HepG2 (cell line): ENCODE data around the gene PROC. TPM values are rescaled to one million over a fixed set of nuclear protein-coding genes. Genes with fewer than 3 reads are reported as not detected.

Source experiments
- CENPX ChIP-seq: sonication (generic); formaldehyde crosslinking; IDR thresholded peaks from 2 replicates; pipeline ENCODE4 v1.9.0; 2021; ENCODE audit warnings: mild to moderate bottlenecking, missing genetic modification reagents, moderate library complexity
- HES4 ChIP-seq: sonication (generic); formaldehyde crosslinking; IDR thresholded peaks from 2 replicates; pipeline ENCODE4 v1.9.0; 2021; ENCODE audit warnings: mild to moderate bottlenecking, missing genetic modification reagents, borderline replicate concordance
- KDM6A ChIP-seq: IDR thresholded peaks from 2 replicates; pipeline ENCODE4 v1.6.1; 2016; ENCODE audit warnings: low read depth
- KLF13 ChIP-seq: sonication (generic); formaldehyde crosslinking; IDR thresholded peaks from 2 replicates; pipeline ENCODE4 v1.4.0; 2020; ENCODE audit warnings: mild to moderate bottlenecking, missing genetic modification reagents
- MYC ChIP-seq: sonication (generic); formaldehyde crosslinking; IDR thresholded peaks from 2 replicates; pipeline ENCODE4 v1.9.0; 2021; ENCODE audit warnings: missing genetic modification reagents, borderline replicate concordance
- PATZ1 ChIP-seq: sonication (generic); formaldehyde crosslinking; IDR thresholded peaks from 2 replicates; pipeline ENCODE4 v1.4.0; 2020; ENCODE audit warnings: missing genetic modification reagents
- SP4 ChIP-seq: sonication (generic); formaldehyde crosslinking; IDR thresholded peaks from 2 replicates; pipeline ENCODE4 v1.8.1; 2023; ENCODE audit warnings: mild to moderate bottlenecking, missing genetic modification reagents
- SYNCRIP ChIP-seq: fragments of 200-400 bp; formaldehyde crosslinking; IDR thresholded peaks from 2 replicates; pipeline ENCODE4 v1.6.1; 2018; ENCODE audit warnings: mild to moderate bottlenecking, low read depth, low read length; ENCODE audit not compliant: insufficient read depth
- TOE1 ChIP-seq: sonication (generic); formaldehyde crosslinking; IDR thresholded peaks from 2 replicates; pipeline ENCODE4 v1.4.0; 2020; ENCODE audit warnings: mild to moderate bottlenecking, missing genetic modification reagents
- ZFP1 ChIP-seq: IDR thresholded peaks from 2 replicates; pipeline ENCODE4 v1.6.1; 2016
- ZFY ChIP-seq: sonication (generic); formaldehyde crosslinking; IDR thresholded peaks from 2 replicates; pipeline ENCODE4 v1.4.0; 2020; ENCODE audit warnings: missing genetic modification reagents
- ZMYM3 ChIP-seq: sonication (generic); formaldehyde crosslinking; IDR thresholded peaks from 2 replicates; pipeline ENCODE4 v1.5.1; 2020; ENCODE audit warnings: mild to moderate bottlenecking, missing genetic modification reagents
- ZNF296 ChIP-seq: sonication (generic); formaldehyde crosslinking; conservative IDR thresholded peaks from 2 replicates; pipeline ENCODE4 v1.5.0; 2020; ENCODE audit warnings: mild to moderate bottlenecking, missing genetic modification reagents
- ZNF354B ChIP-seq: sonication (generic); formaldehyde crosslinking; IDR thresholded peaks from 2 replicates; pipeline ENCODE4 v1.8.0; 2022; ENCODE audit warnings: mild to moderate bottlenecking, missing genetic modification reagents
- ZNF383 ChIP-seq: sonication (generic); formaldehyde crosslinking; IDR thresholded peaks from 2 replicates; pipeline ENCODE4 v1.4.0; 2020; ENCODE audit warnings: missing genetic modification reagents, mild to moderate bottlenecking, borderline replicate concordance
- ZNF432 ChIP-seq: sonication (generic); formaldehyde crosslinking; IDR thresholded peaks from 2 replicates; pipeline ENCODE4 v1.5.0; 2020; ENCODE audit warnings: missing genetic modification reagents, mild to moderate bottlenecking, borderline replicate concordance
- ZNF558 ChIP-seq: sonication (generic); formaldehyde crosslinking; IDR thresholded peaks from 2 replicates; pipeline ENCODE4 v1.9.0; 2022; ENCODE audit warnings: mild to moderate bottlenecking, missing genetic modification reagents, borderline replicate concordance
- ZNF629 ChIP-seq: sonication (generic); formaldehyde crosslinking; conservative IDR thresholded peaks from 2 replicates; pipeline ENCODE4 v1.5.0; 2020; ENCODE audit warnings: missing genetic modification reagents
- polyA plus RNA-seq, 8 experiments: library from polyadenylated mRNA; depleted of rRNA in 3 of 8; stranded (reverse) in 7 of 8; unstranded in 1 of 8; fragments of >200 nt; fragmentation: Illumina TruSeq in 4 of 8; extraction: Trizol in 4 of 8; gene quantifications; 2 replicates each; pipeline versions ENCODE4 v1.2.1 to v1.2.3, GENCODE V29; 2011 to 2016; ENCODE audit warnings: low read depth in 4 of 8, missing spikeins in 1 of 8, mixed read lengths in 1 of 8; ENCODE audit not compliant: insufficient read depth in 1 of 8
- total RNA-seq, 5 experiments: library from RNA; depleted of rRNA; stranded (reverse); fragments of >200 nt; fragmentation: Illumina TruSeq; extraction: Trizol; gene quantifications; 2 replicates each; pipeline ENCODE4 v1.2.3, GENCODE V29; 2016; ENCODE audit warnings: low read depth in 1 of 5
- TF ChIP-seq, protein P1 (sequence below): sonication (generic); formaldehyde crosslinking; IDR thresholded peaks from 2 replicates; pipeline ENCODE4 v1.4.0; 2020; ENCODE audit warnings: missing genetic modification reagents; ENCODE audit errors: not compliant biosample characterization

Gene PROC
- total and polyA plus RNA-seq, 2 of the 13 experiments (the other 11 are each of a cell fraction or from before 2014, with no cell fraction given) = 134 to 185 TPM

DNA sequence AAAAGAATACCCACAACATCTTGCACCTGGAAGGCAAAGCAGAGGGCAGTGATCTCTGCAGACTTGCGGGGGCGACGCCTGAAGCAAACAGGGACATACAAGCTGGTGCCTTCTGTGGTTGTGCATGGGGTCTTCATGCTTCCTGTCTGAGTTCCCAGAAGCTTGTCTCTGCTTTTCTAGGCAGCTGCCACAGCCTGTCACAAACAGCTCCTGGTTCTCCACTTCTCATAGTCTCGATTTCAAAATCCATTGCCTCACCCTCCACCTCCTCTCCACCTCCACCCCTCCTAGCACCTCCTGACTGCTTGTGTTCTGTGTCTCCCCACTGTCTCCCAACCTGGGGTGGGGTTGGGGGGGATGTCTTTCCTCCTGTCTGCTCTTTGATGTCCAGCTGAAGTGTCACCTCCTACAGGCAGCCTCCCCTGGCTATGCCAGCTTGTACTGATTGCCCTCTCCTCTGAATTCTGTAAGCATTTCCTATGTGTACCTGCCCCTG lies 1.7 kb upstream of the PROC start (continued):
- TF ChIP-seq KLF13 (CRISPR knock-in tag) (no peak), HES4 (no peak), ZNF383 (no peak), ZNF629 (CRISPR knock-in tag) (no peak), ZNF558 (no peak), ZFY (CRISPR knock-in tag) (no peak), ZNF354B (CRISPR knock-in tag) (no peak), PATZ1 (CRISPR knock-in tag) (peak; percentile 54; the same call in 1 of the 2 replicates), ZMYM3 (CRISPR knock-in tag) (peak; percentile 83), CENPX (CRISPR knock-in tag) (no peak), MYC (no peak), SP4 (CRISPR knock-in tag) (no peak), ZNF432 (CRISPR knock-in tag) (no peak), ZFP1 (peak; percentile 86; the same call in 1 of the 2 replicates), ZNF296 (CRISPR knock-in tag) (no peak), SYNCRIP (no peak), TOE1 (CRISPR knock-in tag) (no peak), KDM6A (CRISPR knock-in tag) (no peak)
- TF ChIP-seq, protein P1, sequence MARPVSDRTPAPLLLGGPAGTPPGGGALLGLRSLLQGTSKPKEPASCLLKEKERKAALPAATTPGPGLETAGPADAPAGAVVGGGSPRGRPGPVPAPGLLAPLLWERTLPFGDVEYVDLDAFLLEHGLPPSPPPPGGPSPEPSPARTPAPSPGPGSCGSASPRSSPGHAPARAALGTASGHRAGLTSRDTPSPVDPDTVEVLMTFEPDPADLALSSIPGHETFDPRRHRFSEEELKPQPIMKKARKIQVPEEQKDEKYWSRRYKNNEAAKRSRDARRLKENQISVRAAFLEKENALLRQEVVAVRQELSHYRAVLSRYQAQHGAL = no peak
- TF ChIP-seq, all 625 proteins: peak for 10
